ENCODE measurements around the gene SULT2B1.
"Not testable (repeated sequence)": the region's sequence is repeated elsewhere in the genome, so short reads cannot be mapped to it uniquely, and the experiment has no call there.

SULT2B1 gene

DNA sequence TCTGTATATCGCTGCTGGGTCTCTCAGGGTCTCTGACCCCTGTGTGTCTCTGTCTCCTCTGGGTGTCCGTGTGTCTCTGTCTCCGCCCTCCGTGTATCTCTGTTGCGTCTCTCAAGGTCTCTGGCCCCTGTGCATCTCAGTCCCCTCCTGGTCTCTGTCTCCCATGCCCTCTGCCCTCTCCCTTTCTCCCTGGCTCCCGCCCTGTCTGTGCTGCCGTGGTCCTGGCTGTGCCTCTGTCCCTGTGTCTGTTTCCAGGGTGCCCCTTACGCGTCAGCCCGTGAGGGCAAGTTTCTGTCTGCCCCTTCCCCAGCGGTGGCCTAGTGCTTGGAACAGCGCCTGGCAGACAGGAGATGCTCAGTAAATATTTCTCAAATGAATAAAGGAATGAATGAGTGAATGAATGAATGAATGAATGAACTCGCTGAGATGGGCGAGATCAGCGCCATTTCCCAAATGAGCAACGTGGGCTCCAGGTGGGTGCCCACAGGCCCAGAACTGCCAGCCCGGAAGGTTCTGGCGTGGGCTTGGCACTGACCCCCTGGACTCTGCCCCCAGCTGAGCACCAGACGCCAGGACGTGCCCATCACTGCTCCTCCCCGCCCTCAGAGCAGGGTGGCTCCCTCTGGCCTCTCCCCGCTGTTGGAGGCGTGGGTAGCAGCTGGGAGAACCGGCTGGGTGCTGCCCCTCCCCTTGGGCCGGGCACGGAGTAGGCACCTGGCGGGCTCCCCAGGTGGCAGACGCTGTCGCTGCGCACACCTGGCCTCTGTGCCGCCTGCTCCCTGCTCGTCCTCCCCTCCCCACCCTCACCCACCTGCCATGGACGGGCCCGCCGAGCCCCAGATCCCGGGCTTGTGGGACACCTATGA lies at the start of gene SULT2B1:
Gene SULT2B1, plus strand, starts transcription at position 736 of the 866 bp plus-strand sequence. Its CDS starts 81 bp downstream, at position 817.
- no peak for DNase-seq

DNA sequence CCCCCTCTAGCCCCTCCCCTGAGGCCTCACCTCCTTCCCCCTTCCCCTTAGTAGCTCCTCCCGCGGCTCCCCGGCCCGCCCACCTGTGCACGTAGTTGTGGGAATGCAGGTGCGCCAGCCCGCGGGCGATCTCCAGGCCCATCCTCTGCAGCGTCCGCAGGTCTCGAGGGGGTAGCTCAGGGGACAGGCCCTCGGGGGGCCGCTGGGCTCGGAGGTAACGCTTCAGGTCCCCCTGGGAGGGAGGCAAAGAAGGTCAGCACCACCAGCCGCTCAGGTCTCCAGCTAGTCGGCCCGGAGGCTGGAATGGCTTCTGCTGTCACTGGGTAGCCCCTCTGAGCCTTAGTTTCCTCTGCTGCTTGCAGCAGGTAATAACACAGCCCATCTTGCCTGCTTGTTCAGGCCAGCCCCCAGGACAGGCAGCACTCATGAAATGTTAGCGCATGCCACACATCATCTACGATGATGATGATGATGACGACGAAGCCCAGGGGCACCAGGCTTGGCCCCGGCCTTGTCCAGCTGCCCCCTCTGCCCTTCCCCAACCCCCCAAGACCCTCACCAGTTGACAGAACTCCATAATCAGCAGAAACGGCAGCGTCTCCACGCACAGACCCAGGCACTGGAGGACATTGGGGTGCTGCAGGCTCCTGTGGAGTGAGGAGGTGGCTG lies 49.5 kb upstream of the SULT2B1 start:
- DNase-seq, result no peak

DNA sequence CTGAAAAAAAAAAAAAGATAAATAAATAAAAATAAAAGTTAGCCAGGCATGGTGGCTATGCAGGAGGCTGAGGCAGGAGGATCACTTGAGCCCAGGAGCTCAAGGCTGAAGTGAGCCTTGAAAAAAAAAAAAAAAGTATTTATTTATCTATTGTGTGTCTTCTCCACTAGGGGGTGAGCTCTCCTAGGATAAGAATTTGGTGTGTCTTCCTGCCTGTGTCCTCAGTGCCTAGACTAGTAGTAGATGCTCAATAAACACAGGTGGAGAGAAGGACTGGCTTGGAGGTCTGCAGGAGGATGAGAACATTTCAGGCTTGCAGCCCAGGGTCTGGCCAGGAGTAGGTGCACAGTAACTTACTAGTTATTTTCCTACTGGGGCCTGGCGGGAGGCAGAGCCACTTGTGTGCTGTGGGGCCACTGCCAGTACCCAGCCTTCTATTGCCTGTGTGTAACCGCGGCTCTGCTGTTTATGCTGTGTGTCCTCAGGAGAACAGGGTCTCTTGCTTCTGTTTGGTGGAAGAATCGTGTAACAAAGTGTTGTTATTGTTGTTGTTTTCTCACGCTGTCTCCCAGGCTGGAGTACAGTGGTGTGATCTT lies 45.7 kb upstream of the SULT2B1 start:
- no peak for DNase-seq

DNA sequence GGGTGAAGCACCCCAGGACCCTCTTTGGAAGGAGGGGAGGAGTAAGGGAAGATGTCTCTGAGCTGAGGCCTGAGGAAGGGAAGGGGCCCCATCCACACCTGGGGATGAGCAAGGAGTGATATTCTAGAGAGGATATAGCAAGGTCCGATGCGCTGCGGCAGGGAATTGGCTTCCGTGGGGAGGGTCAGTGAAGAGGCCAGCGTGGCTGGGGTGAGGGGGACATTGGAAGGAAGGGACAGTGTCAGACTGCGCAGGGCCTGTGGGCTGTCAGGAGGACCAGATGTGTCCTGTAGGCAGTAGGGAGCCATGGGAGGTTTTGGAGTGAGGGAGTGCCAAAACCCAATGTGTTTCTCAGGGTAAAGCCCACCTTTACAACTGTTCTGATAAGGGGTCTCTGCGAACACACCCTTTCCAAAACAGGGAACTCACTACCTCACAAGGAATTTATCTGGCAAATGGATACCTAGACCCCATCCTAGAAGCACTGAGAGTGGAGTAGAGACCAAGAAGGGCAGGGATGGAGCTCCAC lies 44.0 kb upstream of the SULT2B1 start:
- no peak for DNase-seq

DNA sequence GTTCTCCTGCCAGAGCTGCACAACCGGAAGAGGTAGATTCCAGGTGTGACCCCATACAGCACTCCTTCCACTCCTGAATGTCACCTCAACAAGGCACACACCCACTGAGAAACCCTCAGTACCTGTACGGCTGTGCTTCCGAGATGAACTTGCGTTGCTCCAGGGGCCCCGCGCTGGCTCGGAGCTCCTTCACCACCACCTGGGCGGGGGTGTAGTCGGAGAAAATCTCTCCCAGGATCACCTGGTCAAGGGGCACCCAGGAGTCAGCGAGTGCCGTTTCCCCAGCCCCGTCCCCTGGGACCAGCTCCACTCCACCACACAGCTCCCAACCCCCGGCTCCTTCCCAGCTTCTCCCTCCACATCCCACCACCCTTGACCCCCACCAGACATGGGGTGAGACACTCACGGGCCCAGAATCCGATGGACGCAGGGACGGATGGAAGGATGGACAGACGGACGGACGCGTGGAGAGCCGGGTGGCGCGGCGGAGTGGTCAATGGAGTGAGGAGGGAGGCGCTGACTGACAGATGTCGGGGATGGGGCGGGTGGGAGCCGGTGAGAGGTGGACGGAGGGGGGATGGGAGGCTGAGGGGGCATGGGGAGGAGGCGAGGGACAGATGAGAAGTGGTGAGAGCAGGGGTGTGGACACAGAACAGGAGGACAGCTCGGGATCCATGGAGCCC lies 43.1 kb upstream of the SULT2B1 start:
- no peak for DNase-seq

DNA sequence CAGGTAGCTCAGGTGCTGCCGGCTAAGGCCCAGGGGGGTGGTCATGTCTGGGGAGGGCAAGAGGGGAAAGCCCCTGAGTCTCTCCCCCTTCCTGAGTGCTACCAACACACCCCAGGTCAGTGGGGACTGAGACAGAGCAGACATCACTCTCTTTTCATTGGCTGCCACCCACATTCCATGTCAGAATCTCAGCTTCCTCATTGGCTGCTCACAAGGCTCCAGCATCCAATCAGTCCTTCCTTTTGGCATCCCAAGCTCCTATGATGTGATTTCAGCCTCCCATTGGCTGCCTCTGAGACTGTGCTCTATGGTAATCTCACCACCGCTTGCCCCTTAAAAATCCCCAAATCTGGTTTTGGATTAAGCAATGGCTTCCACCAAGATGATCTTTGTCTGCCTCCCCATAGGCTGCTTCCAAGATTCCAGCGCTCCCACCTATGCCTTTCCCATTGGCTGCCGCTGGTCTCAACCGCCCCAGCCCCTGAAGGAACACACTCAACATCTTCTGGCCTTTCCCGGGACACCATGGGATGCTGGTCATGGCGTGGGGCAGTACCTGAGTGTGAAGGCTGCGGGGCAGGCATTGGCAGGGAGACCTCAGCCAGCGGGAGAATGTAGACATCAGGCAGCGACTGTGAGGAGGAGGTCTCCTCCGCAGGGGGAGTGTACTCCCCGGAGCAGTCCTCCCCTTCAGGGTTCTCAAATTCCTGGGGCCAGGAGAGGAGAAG lies 42.3 kb upstream of the SULT2B1 start:
- no peak for DNase-seq

DNA sequence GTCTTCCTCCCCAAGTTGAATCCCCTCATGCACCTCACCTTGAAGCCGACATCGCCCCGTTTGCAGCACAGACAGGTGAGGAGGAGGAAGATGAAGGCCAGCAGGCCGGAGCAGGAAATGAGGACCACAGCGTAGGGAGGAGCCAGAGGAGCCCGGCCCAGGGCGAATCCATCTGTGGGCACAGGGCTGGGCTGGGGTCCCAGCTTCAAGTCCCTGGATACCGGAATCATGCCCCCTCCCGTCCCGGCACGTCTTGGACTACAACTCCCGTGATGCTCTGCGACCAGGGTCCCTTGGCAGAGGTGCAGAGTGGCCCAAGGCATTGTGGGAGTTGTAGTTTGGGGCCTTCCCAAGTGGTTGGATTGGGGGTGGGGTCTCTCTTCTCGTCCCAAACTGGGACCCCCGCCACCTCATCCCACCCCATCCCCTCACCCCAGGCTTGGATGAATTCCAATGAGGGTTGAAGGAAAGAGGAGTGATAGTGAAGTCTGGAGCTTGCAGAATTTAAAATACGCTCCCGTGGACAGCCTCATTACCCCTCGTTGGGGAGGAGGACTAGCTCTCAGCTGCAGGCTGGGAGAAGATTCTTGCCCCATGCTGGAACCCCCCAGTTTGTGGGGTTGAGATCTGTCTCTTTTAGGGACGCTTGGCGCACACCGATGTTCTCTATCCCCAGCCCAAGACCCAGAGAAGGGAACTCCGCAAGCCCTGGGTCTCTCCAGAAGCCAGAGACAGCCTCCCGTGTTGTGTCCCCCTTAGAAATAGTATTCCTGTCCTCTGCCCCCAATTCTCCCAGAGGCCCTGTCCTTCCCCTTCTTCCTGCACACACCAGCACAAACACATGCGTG lies 41.3 kb upstream of the SULT2B1 start:
- peak; percentile 77 for DNase-seq

DNA sequence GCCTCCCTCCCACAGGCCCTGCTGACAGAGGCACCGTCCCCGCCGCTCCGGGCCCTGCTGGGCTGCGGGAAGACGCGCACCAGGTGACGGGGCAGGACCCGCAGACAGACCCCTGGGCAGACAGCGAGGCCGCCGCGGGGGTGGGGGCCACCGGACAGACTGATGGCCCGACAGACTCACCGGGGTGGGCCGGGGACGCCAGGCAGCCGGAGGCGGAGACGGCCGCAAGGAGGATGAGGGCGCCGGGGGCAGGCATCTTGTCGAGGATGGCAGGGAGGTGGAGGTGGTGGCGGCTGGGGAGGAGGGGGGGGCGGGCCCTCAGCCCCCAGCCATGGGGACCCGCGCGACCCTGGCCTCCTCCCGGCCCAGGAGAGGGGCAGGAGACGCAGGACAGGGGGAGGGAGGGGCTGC lies 40.6 kb upstream of the SULT2B1 start:
- DNase-seq, result no peak

DNA sequence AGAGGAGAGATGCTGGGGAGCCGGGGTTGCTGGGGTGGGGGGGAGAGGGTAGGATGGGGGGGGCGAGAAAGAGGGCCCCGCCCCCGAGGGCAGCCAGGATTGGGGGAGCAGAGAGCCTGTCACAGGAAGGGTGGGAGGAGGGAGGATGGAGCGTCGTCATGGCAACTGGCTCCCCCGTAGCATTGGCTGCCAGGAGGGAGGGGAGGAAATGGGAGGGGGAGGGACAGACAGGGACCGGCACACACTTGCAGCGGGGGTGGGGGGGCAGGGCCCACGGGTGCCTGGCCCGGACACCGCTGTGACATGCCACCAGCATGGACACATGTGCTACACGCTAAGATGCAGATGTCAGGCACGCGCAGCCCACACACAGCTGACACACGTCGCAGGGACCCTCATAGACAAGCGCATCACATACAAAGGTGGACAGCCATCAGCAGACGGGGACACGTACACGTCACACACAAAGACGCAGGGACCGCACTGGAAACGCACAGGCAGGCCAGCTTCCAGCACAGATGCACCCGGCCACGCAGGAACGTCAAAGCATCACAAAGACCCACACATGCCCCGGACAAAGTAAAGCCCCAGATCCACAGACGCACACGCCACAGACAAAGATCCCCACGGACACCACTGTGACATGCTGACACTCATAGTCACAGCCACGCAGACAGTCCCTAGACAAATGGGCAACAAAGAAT lies 40.0 kb upstream of the SULT2B1 start, which contains the start of gene LMTK3:
Gene LMTK3, minus strand, starts transcription at position 36 of the 704 bp plus-strand sequence. CDS start 259 bp downstream, outside the sequence.
- no peak for DNase-seq

DNA sequence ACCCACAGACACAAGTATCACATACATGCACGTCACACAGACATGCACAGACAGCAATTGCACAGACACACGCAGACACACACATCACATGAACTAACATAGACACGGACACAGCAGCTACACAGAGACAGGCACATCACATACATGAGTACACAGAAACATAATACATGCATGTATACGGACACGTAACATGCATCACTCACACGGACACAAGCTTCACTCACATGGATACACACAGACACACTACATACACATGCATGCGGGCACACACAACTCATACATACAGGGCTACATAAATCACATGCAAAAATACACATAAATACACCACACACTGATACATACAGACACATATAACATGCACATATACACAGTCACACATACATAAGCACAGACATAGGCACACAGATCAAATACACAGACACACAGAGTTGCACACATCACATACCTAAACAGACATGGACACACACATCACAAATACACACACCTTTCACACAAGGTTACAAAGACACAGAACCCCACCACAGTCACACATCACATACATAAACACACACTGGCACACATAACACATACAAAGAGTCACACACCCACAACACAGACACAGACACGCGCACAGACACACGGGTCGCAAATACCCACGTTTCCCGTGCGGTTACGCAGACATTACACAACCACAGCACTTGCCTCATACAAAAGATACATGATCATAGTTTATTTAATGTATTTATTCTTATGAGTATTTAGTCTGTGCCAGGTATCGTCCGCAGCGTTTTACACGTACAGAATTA lies 39.3 kb upstream of the SULT2B1 start:
- no peak for DNase-seq

DNA sequence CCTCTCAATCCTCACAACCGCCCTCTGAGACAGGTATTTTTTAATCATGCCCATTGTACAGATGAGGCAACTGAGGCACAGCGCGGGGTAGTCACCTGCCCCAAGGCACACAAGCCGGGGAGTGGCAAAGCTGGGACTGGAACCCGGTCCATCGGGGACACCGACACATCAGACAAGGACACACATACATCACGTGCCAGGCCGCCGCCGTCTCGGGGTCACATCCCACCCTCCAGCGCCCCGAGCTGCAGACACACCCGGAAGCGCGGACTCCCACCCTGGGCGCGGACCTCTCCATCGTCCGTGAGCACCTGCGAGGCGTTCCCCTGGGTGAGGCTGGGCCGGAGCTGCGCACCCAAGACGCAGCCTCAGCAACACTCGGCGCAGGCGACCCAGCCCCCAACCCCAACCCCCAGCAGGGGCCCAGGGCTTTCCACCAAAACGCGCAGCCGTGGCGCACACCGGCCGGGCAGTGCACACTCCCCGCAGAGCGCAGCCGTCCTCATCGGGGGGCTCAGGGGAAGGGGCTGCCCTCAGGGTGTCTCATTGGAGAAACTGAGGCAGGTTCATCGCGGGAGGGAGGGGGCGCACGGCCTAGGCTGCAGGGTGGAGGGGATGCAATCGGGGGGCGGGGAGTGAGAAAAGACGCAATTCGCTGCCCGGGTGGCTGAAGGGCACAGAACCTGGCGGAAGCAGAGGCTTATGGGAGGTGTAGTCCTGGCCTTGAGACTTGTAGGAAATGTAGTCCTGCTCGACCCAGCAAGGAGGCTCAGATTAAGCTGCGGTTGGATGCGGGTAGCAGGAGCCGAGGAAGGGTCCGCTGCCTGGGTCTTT lies 38.5 kb upstream of the SULT2B1 start:
- peak; percentile 71 for DNase-seq

DNA sequence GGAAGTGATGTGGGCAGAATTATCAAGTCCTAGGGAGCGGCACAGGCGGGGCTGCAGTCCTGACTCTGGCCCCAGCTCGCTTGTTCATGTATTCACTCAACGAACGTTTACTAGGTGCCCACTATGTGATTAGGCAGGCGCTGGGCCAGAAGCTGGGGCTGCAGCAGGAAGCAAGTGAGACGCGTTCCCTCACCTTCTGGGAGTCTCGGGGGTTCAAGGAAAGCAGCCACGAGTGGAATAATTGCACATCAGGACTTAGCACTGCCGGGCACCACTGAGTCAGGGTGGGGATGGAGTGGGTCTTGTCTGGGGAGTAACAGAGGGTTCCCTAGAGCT lies 37.9 kb upstream of the SULT2B1 start:
- no peak for DNase-seq

DNA sequence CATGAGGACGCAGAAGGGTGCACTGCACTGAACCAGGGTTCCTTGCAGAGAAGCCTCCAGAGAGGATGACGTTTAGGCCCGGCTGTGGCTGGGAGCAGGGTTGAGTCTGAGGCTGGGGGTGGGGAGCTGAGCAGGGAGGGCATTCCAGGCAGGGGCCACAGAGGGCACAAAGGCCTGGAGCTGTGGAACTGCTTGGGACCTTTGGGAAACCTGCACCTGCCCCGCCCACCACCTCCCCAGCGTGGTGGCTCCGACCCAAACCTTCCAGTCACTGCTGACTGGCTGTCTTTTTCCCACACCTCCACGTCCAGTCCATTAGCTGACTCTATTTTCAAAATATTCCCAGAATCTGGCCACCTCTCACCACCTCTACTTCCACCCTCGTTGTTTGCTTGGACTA lies 35.4 kb upstream of the SULT2B1 start:
- no peak for DNase-seq

DNA sequence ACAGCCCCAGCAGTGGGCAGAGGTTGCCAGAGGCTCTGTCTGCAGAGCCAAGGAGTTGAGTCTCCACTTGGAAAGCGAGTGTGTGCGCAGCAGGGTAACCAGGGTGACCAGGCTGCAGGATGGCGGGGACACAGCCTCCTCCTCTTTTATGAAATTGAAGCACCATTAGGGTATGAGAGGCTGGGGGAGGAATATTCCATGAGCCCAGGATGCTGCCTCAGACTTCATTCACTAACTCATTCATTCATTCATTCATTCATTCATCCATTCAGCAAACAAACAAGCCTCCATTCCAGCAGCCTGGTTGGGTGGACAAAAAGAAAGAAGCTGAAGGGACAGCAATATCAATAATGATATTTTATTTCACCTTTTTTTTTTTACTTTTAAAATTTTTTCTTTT lies 33.8 kb upstream of the SULT2B1 start:
- no peak for DNase-seq

DNA sequence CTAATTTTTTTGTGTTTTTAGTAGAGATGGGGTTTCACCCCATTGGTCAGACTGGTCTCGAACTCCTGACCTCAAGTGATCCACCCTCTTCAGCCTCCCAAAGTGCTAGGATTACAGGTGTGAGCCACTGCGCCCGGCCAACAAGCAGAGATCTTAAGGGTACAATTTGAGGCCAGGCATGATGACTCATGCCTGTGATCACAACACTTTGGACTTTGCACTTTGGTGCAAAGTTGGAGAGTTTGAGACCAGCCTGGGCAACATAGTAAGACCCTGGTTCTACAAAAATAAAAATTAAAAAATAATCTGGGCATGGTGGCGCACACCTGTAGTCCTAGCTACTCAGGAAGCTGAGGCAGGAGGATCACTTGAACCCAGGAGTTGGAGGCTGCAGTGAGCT lies 32.5 kb upstream of the SULT2B1 start:
- not testable (repeated sequence) for DNase-seq

DNA sequence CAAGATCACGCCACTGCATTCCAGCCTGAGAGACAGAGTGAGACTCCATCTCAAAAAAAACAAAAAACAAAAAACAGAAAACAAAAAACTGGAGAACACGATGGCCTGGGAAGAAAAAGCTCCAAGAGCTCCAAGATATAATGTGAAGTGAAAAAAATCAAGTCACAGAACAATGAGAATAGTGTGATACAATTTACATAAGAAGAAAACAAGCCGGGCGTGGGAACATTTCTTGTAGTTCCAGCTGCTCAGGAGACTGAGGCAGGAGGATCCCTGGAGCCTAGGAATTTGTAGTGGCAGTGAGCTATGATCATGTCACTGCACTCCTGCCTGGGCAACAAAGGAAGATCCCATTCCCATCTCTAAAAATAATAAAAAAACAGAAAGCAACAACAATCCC lies 31.8 kb upstream of the SULT2B1 start:
- no peak for DNase-seq

DNA sequence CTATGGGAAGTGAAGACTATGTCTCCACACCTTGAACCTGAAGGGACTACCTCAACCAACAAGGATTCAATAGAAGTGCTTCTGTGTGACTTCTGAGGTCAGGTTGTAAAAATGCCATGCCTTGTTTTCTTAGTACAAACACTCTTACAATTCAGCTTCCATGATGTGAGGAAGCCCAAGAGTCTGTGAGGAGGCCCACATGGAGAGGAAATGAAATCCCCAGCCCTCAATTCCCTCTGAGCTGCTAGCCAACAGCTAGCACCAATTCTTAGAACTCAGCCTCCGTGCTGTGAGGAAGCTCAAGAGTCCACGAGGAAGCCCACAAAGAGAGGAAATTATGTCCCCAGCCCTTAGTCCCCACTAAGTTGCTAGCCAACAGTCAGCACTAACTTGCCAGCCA lies 27.8 kb upstream of the SULT2B1 start:
- DNase-seq, result no peak

DNA sequence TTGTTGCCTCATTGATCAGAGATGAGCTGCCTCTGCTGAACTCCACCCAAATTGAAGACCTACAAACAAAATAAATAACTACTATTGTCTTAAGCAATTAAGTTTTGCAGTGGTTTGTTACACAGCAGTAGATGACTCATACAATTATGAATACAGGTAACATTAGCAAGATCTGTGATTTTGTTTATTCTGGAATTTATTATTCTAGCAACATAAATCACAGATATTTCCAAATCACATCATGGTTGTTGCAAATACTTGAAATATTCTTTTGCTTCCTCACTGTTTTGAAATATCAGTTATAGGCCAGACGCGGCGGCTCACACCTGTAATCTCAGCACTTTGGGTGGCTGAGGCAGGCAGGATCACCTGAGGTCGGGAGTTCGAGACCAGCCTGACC lies 27.2 kb upstream of the SULT2B1 start:
- no peak for DNase-seq

DNA sequence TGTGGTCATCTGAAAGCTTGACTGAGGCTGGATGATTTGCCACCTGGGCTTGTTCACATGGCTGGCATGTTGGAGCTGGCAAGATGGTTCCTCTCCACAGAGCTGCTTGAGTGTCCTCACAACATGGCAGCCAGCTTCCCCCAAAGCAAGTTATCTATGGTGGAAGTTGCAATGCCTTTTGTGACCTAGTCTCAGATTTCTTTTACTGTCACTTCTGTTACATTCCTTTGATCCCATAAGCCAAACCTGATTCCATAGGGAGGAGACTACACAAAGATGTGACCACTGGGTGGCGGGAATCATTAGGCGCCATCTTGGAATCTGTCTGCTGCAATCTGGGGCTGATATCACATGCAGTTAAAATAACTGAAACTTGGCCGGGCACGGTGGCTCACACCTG lies 22.8 kb upstream of the SULT2B1 start:
- no peak for DNase-seq
